Uterus (tissue), 4 donors: Measurements from ENCODE around the gene TPCN1. TPM values are rescaled to one million over a fixed set of nuclear protein-coding genes. Genes with fewer than 3 reads are reported as not detected.

ENCODE experiments used
- DNase-seq, 2 donors: peaks; one replicate each; pipeline ENCODE4 v3.0.0-alpha.2; 2019 to 2020
- H3K27ac ChIP-seq, 2 donors: fragments of 200-600 bp; sonication (generic); 1 replicate in 1 of 2; 2 replicates in 1 of 2; pipeline ENCODE4 v1.5.1; 2016 to 2018
- H3K27me3 ChIP-seq, 2 donors: fragments of 200-600 bp; sonication (generic); one replicate each; pipeline ENCODE4 v1.5.1; 2018 to 2019; ENCODE audit warnings: control low read depth in 1 of 2
- H3K36me3 ChIP-seq, 2 donors: fragments of 200-600 bp; sonication (generic); one replicate each; pipeline ENCODE4 v1.5.1; 2019; ENCODE audit warnings: control low read depth in 1 of 2
- H3K4me1 ChIP-seq, 2 donors: fragments of 200-600 bp; sonication (generic); one replicate each; pipeline ENCODE4 v1.5.1; 2018 to 2019; ENCODE audit warnings: control low read depth in 1 of 2
- H3K4me3 ChIP-seq, 2 donors: fragments of 200-600 bp; sonication (generic); 1 replicate in 1 of 2; 2 replicates in 1 of 2; pipeline ENCODE4 v1.5.1; 2018 to 2019; ENCODE audit warnings: mild to moderate bottlenecking in 1 of 2
- H3K9me3 ChIP-seq, 2 donors: fragments of 200-600 bp; sonication (generic); one replicate each; pipeline ENCODE4 v1.5.1; 2019; ENCODE audit warnings: control low read depth in 1 of 2
- CTCF ChIP-seq, 4 experiments: fragments of 200-600 bp in 2 of 4; fragments of 450-650 bp in 2 of 4; sonication (generic) in 2 of 4; IDR thresholded peaks; one replicate each; pipeline ENCODE4 v1.5.1; 2016 to 2019; ENCODE audit warnings: antibody characterized with exemption in 4 of 4, mild to moderate bottlenecking in 2 of 4, moderate library complexity in 1 of 4
- POLR2A ChIP-seq, 2 donors: fragments of 450-650 bp; IDR thresholded peaks; one replicate each; pipeline ENCODE4 v1.6.1; 2016; ENCODE audit warnings: antibody characterized with exemption in 2 of 2, mild to moderate bottlenecking in 1 of 2, moderate library complexity in 1 of 2
- intact Hi-C: fragments of 100-400 bp; cut with DNase I; formaldehyde crosslinking; loops from one replicate; pipeline ENCODE4 v1.15.1; 2023; ENCODE audit warnings: low total_unique reads
- total RNA-seq, 4 donors: library from RNA; depleted of rRNA in 3 of 4; stranded (reverse); fragments of >200 nt in 3 of 4; gene quantifications; one replicate each; pipeline versions ENCODE4 v1.1.0 to v1.2.4, GENCODE V29; 2014 to 2023
- donor health status: DM: yes; HTN: yes; CAD: no.

TPCN1 gene
- total RNA-seq, 4 donors from 2014 or later, result 21.4 to 79.8 (median 52.9) TPM

- no peak for DNase-seq
- H3K27me3 ChIP-seq, result no peaks in the 10 kb centered on the region
- no peaks in the 10 kb centered on the region for H3K36me3 ChIP-seq
- peaks cover 10 to 11% of the 10 kb centered on the region in 2 donors for H3K4me1 ChIP-seq
- H3K9me3 ChIP-seq, result no peaks in the 10 kb centered on the region
- intact Hi-C loops, result no loop called here
- peak overlapping the region in 1 of 2 donors; percentile 67 for H3K4me3 ChIP-seq
- peak overlapping the region in 1 of 2 donors; percentile 10 for H3K27ac ChIP-seq
- TF ChIP-seq POLR2A (IDR thresholded peaks at IDR 0.05) (no peak), CTCF (IDR thresholded peaks at IDR 0.05) (no peak)
Measured at GRCh38 chr12:113186666-113187325, 34.5 kb upstream of the TPCN1 start.

- Histone ChIP-seq H3K4me3 (no peak overlapping the region), H3K4me1 (peaks cover 0 to 12% of the 10 kb centered on the region in 2 donors), H3K27ac (no peak overlapping the region), H3K36me3 (no peaks in the 10 kb centered on the region), H3K9me3 (no peaks in the 10 kb centered on the region), H3K27me3 (no peaks in the 10 kb centered on the region)
- TF ChIP-seq CTCF (IDR thresholded peaks at IDR 0.05), result no peak
- TF ChIP-seq POLR2A (IDR thresholded peaks at IDR 0.05), result no peak
- intact Hi-C loops, result no loop called here
- DNase-seq, result no peak
Measured at GRCh38 chr12:113189361-113189760, 31.9 kb upstream of the TPCN1 start.

- Histone ChIP-seq H3K4me1 (peaks cover 0 to 13% of the 10 kb centered on the region in 2 donors), H3K4me3 (no peak overlapping the region), H3K9me3 (no peaks in the 10 kb centered on the region), H3K27me3 (no peaks in the 10 kb centered on the region), H3K36me3 (no peaks in the 10 kb centered on the region), H3K27ac (no peak overlapping the region)
- TF ChIP-seq POLR2A (IDR thresholded peaks at IDR 0.05) (no peak), CTCF (IDR thresholded peaks at IDR 0.05) (no peak)
- intact Hi-C loops, result no loop called here
- DNase-seq, result no peak
Measured at GRCh38 chr12:113190761-113191160, 30.5 kb upstream of the TPCN1 start.

- Histone ChIP-seq H3K27me3 (no peaks in the 10 kb centered on the region), H3K9me3 (no peaks in the 10 kb centered on the region), H3K36me3 (no peaks in the 10 kb centered on the region), H3K27ac (no peak overlapping the region), H3K4me3 (no peak overlapping the region), H3K4me1 (peaks cover 0 to 13% of the 10 kb centered on the region in 2 donors)
- TF ChIP-seq CTCF (IDR thresholded peaks at IDR 0.05) (no peak), POLR2A (IDR thresholded peaks at IDR 0.05) (no peak)
- intact Hi-C loops, result no loop called here
- DNase-seq, result no peak
Measured at GRCh38 chr12:113191227-113191626, 30.0 kb upstream of the TPCN1 start.

- Histone ChIP-seq H3K9me3 (no peaks in the 10 kb centered on the region), H3K4me3 (no peak overlapping the region), H3K36me3 (no peaks in the 10 kb centered on the region), H3K27me3 (no peaks in the 10 kb centered on the region), H3K4me1 (peaks cover 0 to 6% of the 10 kb centered on the region in 2 donors), H3K27ac (peak overlapping the region in 1 of 2 donors; percentile 56)
- intact Hi-C loops, result no loop called here
- no peak for DNase-seq
- TF ChIP-seq CTCF (IDR thresholded peaks at IDR 0.05) (no peak), POLR2A (IDR thresholded peaks at IDR 0.05) (no peak)
Measured at GRCh38 chr12:113194971-113195391, 26.3 kb upstream of the TPCN1 start.
